LoVo (cell line): ENCODE results near the gene RMRP.
"Not testable (repeated sequence)": the region's sequence is repeated elsewhere in the genome, so short reads cannot be mapped to it uniquely, and the experiment has no call there.

ENCODE experiments used
- DNase-seq: peaks from one replicate; pipeline ENCODE4 v3.0.0-alpha.2; 2016; ENCODE audit warnings: low spot score

RMRP gene

DNA sequence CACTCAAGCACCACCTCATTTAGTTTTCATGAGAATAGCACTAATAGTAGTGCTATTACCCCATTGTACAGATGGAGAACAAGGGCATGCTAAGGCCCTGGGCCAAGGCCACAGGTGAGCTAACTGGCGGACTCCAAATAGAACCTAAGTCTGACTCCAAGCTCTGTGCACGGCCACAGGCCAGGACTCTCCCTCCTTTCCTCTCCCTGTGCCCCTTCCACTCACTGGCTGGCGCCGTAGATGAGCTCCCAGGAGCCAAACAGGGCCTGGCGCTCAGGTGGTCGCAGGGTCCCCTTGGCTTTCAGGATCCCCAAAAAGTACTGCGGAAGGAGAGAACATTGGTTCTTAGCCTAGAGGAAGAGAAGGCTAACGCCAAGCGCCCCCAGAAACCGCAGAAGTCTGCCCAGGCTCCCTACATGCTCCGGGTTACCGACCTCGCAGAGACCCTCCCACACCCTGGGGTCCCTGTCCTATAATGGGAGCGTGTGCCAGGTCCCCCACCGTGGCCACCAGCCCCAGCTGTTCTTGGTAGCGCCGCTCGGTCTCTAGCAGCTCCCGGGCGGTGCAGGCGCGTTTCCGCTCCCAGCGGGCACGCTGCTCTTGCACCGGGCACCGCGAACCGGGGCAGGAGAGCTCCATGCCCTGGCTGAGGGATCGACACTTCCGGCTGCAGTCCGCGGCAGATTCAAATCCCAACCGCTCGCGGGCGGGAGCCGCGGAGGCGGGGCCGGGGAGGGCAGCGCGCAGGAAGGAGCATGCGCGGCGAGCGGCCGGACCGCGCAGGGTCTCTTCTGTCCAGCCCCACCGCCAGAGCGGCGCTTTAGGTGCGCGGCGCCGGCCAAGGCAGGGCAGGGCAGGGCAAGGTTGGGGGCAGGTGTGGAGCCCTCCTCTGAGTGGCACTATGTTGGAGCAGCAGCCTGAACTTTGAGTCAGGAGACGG, 7.0 kb upstream of the RMRP start, which contains the start of gene ARHGEF39:
Gene ARHGEF39 (minus strand): TSS at position 665 of the 940 bp plus-strand sequence. CDS start 26 bp downstream, at position 639.
- DNase-seq, result peak; percentile 89

DNA sequence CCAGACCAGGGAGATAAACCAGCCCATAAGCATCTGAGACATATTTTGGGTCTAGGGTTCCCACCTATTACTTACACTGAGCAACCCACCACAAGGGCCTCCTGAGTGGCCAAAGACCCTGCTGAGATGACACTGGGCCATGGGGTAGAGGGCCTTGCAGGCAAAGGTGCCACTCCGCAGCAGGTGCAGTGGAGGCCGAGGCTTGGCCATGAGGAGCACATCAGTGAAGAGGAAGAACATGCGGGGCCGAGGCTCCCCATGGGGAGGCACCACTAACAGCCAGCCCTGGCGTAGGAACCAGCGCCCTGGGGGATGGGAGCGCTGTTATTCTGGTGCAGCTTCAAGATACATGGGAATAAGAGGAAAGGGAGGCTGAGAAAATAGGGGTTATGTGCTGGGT, 4.6 kb upstream of the RMRP start:
- DNase-seq, result no peak

DNA sequence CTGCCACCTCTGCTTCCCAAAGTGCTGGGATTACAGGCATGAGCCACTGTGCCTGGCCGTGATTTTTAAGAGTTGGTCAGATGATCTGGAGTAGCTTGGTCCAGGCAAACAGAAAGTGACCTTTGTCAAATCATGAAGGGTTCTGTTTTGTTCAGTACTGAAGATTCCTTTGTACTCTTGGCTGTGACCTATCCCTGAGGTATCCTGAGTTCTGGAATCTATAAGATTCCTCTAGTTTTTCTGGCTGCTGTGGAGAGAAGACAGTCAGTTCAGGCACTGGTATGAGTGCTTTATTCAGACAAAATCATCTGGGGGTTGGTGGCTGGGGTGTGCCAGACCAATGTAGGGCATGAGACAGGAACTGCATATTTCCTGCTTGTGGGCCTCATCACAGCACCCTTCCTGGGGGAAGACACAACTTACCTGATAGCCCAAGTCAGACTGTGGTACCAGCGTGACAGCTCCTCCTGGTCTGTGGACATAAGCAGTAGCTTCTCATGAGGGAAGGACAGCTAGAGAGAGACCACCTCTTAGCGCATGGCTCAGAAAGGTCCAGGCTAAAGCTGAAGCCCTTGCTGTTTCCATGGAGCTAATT, 4.0 kb upstream of the RMRP start:
- DNase-seq, result no peak

DNA sequence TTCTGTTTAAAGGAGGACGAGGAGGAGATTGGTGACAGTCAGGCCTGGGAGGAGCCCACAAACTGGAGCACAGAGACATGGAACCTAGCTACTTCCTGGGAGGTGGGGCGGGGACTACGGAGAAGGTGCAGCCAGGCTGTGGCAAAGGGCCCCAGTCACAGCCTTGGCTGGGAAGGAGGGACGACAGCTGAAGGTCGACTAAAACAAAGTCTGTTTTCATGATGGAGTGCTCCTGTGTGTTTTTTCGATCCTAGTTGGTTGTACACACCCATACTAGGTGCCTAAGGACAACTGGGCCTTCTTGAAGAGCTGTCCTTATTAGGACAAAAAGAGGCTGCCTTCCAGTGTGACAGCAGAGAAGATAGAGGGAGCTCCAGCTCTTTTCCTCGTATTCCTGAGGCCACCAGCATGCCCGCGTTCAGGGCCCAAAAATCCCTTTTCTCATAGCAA, 3.2 kb upstream of the RMRP start:
- no peak for DNase-seq

DNA sequence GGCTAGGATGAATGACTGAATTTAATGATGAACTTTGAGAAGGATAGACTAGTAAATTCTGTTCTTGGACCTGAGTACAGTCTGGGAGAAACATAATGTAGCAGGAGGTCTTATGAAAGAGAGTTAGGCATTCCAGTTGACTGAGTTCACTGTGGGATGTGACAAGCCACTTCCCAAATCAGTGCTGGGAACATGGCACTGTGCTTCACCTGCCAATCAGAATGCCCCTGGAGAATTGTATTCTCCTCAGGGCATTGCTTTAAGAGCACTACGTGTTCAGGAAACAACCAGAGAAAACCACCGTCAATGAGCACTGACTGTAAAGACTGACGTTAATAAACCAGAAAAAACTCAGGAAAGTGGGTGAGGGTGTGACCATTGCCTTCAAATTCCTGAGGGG, 1.5 kb upstream of the RMRP start:
- DNase-seq, result no peak

DNA sequence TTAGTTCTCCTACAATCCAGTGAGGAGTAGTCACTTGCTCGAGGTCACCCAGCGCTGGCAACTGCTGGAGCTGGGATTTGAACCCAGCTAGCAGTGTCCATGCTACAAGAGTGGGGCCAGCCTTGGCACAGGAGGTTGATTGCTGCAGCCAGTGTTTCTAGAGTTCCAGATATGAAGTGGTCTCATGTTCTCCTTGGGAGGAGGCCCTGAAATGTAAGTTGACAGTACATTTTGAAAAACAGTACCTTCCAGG, 1.1 kb upstream of the RMRP start:
- no peak for DNase-seq

DNA sequence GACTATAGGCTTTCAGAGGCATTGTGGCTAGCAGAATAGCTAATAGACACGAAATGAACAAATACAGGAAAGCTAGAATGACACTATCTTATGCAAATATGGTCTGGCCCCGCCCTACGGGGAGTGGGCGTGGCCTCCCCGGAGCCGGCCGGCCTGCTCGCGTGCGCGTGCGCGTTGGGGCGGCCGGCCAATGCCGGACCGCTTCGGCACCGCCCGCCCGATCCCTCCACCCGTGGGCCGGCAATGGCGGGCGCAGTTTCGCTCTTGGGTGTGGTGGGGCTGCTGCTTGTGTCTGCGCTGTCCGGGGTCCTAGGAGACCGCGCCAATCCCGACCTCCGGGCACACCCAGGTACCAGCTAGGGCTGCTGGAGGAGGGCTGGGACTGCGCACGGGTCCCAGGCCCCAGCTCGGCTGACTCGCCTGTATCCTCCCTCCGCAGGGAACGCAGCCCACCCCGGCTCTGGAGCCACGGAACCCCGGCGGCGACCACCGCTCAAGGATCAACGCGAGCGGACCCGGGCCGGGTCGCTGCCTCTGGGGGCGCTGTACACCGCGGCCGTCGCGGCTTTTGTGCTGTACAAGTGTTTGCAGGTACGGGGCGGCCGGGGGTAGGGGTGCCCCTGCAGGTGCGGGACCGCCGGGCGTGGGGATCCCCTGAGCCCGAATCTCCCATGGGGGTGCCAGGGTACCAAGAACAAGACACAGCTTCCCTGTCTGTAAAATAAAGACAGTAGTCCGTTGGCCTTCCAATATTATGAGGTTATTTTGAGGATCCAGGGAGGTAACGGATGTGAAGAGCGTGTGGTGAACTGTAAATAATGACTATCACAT, 533 bp upstream of the RMRP start, which contains the start of gene CCDC107:
Gene CCDC107 (plus strand): TSS at position 156 of the 831 bp plus-strand sequence. CDS start 88 bp downstream, at position 244.
- DNase-seq, result peak; percentile 87

DNA sequence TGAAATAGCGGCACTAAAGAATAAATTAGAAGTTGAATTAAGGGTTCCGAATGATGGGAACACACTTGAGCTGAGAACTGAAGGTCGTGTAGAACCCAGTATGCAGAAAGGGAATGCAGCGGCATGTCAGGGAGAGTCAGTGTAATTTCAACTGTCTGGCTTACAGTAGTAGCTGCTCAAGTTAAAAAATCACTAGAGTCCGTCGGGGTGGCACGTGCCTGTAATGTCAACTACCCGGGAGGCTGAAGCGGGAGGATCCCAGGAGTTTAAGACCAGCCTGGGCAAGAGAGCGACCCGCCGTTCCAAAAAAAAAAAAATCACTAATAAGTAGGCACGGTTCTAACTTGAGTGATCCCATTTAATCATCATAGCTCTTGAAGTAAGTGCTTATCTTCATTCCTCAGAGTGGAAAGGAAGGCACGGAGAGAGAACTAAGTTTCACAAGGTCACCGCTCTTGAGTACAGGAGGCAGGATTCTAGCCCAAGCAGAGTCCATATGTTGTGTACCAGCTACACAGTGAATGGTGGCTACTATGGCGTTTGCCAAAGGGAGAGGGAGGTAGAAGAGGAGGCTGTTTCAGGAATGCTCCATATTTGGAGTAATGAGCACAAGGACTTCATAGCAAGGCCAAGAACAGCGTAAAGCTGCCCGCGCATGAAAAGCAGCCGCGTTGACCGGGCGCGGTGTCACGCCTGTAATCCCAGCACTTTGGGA, 831 bp downstream of the RMRP start:
- no peak for DNase-seq

DNA sequence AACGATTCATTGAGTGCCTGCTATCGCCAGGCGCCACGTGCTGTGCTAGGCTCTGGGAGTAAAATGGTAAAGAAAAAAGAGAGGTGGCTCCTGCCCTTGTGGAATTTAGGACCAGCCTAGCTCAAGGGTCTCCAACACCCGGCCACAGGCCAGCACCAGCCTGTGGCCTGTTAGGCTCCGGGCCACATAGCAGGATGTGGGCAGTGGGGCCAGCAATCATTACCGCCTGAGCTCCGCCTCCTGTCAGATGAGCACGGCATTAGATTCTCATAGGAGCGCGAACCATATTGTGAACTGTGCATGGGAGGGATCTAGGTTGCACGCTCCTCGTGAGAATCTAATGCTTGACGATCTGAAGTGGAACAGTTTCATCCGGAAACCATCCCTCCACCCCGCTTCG, 1.5 kb downstream of the RMRP start:
- no peak for DNase-seq

DNA sequence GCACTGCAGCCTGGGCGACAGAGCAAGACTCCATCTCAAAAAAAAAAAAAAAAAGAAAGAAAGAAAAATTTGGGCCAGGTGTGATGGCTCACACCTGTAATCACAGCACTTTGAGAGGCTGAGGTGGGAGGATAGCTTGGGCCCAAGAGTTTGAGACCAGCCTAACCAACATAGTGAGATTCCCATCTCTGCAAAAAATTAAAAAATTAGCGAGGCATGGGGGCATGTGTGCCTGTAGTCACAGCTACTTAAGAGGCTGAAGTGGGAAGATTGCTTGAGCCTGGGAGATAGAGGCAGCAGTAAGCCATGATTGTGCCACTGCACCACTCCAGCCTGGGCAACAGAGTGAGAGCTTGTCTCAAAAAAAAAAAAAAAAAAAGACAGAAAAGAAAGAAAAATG, 4.2 kb downstream of the RMRP start:
- no peak for DNase-seq

DNA sequence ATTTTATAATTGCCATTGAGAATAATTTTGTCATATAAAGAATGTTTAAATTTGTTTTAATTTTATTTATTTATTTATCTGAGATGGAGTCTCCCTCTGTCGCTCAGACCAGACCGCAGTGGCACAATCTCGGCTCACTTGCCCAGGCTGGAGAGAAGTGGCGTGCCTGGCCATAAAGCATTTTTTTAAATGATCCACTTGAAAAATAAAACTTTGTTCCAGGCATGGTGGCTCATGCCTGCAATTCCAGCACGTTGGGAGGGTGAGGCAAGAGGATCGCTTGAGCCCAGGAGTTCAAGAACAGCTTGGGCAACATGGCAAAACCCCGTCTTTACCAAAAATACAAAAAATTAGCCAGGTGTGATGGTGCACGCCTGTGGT, 5.0 kb downstream of the RMRP start:
- no peak for DNase-seq

DNA sequence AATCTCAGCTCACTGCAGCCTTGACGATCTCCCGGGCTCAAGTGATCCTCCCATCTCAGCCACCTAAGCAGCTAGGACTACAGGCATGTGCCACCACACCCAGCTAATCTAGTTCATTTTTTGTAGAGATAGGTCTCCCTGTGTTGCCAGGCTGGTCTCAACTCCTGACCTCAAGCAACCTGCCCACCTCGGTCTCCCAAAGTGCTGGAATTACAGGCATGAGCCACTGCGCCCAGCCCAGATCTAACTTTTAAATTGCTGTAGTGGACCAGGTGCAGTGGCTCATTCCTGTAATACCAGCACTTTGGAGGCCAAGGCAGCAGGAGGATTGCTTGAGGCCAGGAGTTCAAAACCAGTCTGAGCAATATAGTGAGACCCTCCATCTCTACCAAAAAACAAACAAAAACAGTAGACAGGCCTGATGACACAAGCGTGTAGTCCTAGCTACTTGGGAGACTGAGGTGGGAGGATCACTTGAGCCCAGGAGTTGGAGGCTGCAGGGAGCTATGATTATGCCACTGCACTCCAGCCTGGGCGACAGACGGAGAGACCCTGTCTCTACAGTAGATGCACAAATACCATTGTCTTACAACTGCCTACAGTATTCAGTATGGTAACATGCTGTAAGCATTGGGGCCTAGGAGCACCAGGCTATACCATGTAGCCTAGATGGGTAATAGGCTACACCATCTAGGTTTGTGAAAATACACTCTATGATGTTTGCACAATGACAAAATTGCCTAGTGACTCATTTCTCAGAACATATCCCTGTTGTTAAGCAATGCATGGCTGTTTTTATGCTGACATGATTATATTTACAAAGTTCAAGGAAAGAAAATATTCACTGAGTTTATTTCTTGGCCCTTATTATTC, 5.6 kb downstream of the RMRP start:
- no peak for DNase-seq

DNA sequence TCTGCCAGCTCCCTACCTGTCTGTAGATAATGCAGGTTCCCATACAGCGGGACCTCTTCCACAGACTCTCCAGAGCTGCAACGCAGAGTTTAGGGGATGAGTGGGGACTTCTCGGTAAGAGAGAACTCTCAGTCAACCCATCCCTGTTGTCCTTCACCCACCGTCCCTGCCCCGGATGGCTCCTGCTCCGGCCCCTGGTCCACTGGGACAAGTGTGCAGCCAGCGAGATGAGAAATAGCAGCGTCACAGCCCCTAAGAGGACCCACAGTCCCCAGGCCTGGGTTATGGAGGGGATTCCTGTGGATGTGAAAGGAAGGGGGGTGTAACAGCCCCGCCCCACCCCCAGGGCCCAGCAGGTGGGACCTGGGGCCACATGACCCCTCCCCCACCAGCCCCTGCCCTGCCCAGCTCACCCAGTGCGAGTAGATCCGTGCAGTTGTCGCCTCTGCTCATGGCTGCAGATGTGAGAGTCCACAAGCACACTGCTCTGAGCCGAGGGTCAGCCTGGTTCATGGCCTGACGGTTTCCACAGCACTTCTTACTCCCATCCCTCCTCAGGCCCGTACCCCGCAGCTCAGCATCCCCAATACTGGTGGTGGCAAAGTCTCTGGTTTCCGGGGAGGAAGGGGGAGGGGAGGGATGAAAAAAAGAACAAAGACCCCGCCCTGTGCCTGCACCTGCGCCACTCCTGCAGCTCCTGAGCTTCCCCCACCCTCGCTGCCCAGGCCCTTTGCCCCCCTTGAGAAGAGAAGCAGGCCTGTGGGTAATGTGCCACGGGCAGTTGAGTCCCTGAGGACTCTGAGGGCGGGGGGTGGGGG, 7.3 kb downstream of the RMRP start, which contains the start of gene SIT1:
Gene SIT1 (minus strand): TSS at position 591 of the 818 bp plus-strand sequence. CDS start 78 bp downstream, at position 513.
- no peak for DNase-seq

DNA sequence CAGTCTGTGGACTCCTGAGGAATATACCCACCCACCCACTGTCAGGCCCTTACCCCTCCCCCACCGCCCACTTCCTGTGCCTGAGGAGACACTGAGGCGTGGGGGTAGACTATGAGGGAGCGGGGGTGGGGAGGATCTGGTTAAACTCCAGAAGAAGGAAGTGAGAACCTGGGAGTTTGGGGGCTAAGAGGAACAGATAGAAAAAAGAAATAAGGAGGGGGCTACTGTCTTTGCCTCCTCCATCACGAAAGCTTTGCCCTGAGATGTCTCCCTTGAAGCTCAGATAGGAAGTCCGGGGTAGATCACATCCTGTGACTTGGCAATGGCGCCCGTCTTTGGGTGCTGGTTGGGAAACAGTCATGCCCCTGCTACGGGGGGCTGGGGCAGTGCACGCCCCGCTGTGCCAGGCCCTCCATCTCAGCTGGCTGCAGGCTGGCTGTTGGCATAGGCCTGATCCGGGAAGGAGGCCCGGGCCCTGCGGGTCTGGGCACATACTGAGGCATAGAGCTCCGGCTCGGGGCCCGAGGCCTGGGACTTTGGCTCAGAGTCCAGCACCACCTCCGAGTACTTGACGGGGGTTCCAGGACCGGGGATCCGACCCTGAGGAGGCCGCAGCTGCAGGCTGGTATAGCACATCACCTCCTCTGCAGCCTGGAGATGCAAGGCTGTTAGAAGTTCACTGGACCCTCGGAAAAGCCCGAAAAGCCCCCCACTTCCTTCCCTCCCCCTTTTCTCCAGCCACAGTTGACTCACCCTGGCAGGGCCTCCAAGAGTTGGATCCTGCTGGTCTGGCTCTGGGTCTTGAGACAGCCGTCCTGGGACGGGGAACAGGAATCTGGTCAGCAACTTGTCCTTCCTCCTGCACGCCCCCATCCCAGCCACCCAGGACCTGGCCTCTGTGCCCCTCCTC, 8.1 kb downstream of the RMRP start:
- DNase-seq, result no peak

DNA sequence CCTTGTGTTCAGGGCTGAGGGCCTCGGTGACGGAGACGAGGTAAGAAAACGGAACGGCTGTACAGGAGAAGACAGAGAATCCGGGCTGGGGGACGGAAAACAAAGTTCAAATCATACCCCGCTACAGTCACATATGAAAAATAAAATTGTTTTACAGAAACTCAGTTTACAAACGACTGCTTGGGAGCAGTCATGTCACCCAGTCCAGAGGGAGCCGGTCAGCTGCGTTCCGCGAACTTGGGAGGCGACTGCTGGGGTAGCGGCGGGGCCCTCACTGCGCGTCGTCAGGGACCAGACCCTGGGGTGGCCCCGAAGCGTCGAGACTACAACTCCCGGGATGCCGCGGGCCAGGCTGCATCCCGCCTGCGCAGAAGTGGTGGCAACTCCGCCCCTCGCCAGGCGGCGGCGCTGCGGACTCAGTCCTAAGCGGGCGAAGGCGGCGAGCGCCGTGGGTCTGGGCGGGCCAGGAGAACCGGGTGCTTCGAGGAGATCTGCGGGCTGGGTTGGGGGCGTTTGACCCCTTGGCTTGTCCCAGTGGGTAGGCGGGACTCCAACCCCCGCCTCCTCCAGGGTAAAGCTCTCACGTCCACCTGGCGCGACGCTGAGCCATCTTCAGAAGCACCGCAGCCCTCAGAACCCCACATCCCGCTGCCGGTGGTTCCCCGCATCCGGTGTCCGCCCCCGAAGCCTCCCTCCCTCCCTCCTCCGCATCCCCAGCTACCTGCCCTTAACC, 11.1 kb downstream of the RMRP start:
- peak; percentile 92 for DNase-seq

DNA sequence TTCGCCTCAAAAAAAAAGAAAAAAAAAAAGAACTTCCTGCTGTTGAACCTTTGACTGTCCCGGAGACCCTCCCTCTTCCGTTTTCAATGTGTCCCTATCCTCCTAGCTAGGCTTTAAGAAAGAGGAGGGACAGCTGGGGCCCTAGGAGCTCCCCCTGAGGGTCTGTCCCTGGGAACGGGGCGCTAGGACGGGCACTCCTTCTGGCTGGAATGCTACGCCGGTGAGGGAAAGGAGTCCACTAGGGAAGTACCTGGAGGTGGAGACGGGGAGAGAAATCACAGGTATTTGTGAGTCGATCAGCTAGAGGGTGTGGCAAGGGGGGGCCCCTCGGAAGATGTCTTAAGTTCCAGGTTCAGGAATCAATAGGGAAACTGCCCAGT, 11.7 kb downstream of the RMRP start:
- DNase-seq, result peak; percentile 55

DNA sequence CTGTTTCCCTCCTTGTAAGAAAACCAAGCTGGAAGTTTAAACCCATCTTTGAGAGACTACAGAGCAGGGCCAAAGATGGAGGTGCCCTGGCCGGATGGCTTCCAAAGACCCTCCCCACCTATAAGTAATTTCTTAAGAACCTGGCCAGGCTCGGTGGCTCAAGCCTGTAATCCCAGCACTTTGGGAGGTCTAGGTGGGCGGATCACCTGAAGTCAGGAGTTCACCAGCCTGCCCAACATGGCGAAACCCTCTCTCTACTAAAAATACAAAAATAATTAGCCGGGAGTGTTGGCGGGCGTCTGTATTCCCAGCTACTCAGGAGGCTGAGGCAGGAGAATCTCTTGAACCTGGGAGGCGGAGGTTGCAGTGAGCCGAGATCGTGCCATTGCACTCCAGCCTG, 12.1 kb downstream of the RMRP start:
- DNase-seq, result not testable (repeated sequence)

DNA sequence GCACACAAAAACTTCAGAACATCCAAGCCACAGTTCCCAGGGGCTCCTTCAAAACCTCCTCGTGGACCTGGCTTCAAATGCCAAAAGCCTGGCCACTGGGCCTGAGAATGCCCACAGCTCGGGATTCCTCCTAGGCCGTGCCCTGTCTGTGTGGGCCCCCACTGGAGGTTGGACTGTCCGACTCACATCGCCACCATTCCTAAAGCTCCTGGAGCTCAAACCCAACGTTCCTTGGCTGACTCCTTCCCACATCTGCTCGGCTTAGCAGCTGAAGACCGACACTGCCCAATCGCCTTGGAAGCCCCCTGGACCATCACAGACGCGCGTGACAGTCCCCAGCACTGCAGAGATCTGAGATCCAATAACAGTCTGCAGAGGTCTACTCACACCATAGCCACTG, 14.8 kb downstream of the RMRP start:
- no peak for DNase-seq
